HepG2 (cell line): ENCODE data around the gene OR1J1. TPM values are rescaled to one million over a fixed set of nuclear protein-coding genes. Genes with fewer than 3 reads are reported as not detected.

Experiments used
- CBX1 ChIP-seq: IDR thresholded peaks from one replicate; pipeline ENCODE4 v1.6.1; 2016; ENCODE audit warnings: antibody characterized with exemption, low read depth
- CEBPG ChIP-seq: IDR thresholded peaks from 2 replicates; pipeline ENCODE4 v1.6.1; 2016
- CHD2 ChIP-seq: IDR thresholded peaks from 2 replicates; pipeline ENCODE4 v1.6.1; 2011; ENCODE audit warnings: low read depth, low read length, improper control_type of control experiment
- DMAP1 ChIP-seq: IDR thresholded peaks from 2 replicates; pipeline ENCODE4 v1.6.1; 2016
- FOXC1 ChIP-seq: sonication (generic); formaldehyde crosslinking; IDR thresholded peaks from 2 replicates; pipeline ENCODE4 v1.8.0; 2022; ENCODE audit warnings: mild to moderate bottlenecking, missing genetic modification reagents, borderline replicate concordance
- GABPA ChIP-seq, 2 experiments: IDR thresholded peaks; 2 replicates each; pipeline ENCODE4 v1.6.1; 2011 to 2016; ENCODE audit warnings: low read depth in 2 of 2, low read length in 1 of 2, missing biosample characterization in 1 of 2, missing genetic modification characterization in 1 of 2
- GABPB1 ChIP-seq: IDR thresholded peaks from 2 replicates; pipeline ENCODE4 v1.6.1; 2016; ENCODE audit warnings: mild to moderate bottlenecking, missing genetic modification reagents, moderate library complexity, missing compliant biosample characterization
- GZF1 ChIP-seq: sonication (generic); formaldehyde crosslinking; IDR thresholded peaks from 2 replicates; pipeline ENCODE4 v1.5.1; 2020; ENCODE audit warnings: mild to moderate bottlenecking, missing genetic modification reagents
- HMGXB4 ChIP-seq, 2 experiments: sonication (generic) in 1 of 2; formaldehyde crosslinking in 1 of 2; IDR thresholded peaks; 2 replicates each; pipeline versions ENCODE4 v1.4.0 to v1.6.1; 2018 to 2020; ENCODE audit warnings: missing genetic modification reagents in 2 of 2, borderline replicate concordance in 1 of 2, low read depth in 1 of 2, mild to moderate bottlenecking in 1 of 2, missing biosample characterization in 1 of 2
- HNF1A ChIP-seq, 2 experiments: sonication (generic) in 1 of 2; formaldehyde crosslinking in 1 of 2; IDR thresholded peaks; 2 replicates each; pipeline versions ENCODE4 v1.4.0 to v1.6.1; 2016 to 2020; ENCODE audit warnings: borderline replicate concordance in 1 of 2, low read depth in 1 of 2, mild to moderate bottlenecking in 1 of 2, missing genetic modification reagents in 1 of 2
- KAT8 ChIP-seq: IDR thresholded peaks from 2 replicates; pipeline ENCODE4 v1.6.1; 2016; ENCODE audit warnings: missing genetic modification reagents, missing compliant biosample characterization
- MAFF ChIP-seq: IDR thresholded peaks from 2 replicates; pipeline ENCODE4 v1.6.1; 2011; ENCODE audit warnings: low read depth, low read length, improper control_type of control experiment
- MAFK ChIP-seq, 2 experiments: IDR thresholded peaks in 1 of 2; conservative IDR thresholded peaks in 1 of 2; 2 replicates each; pipeline ENCODE4 v1.6.1; 2011; ENCODE audit warnings: improper control_type of control experiment in 2 of 2, low read length in 2 of 2
- PHF8 ChIP-seq: sonication (generic); formaldehyde crosslinking; IDR thresholded peaks from 2 replicates; pipeline ENCODE4 v1.5.0; 2020; ENCODE audit warnings: missing genetic modification reagents
- POGZ ChIP-seq: sonication (generic); formaldehyde crosslinking; IDR thresholded peaks from 2 replicates; pipeline ENCODE4 v1.4.0; 2020; ENCODE audit warnings: mild to moderate bottlenecking, missing genetic modification reagents
- SP1 ChIP-seq, 2 experiments: fragments of 450-650 bp in 1 of 2; sonication (generic) in 1 of 2; formaldehyde crosslinking in 1 of 2; IDR thresholded peaks; 2 replicates each; pipeline versions ENCODE4 v1.4.0 to v1.6.1; 2016 to 2020; ENCODE audit warnings: missing genetic modification reagents in 1 of 2
- TAF15 ChIP-seq: fragments of 200-400 bp; formaldehyde crosslinking; IDR thresholded peaks from one replicate; pipeline ENCODE4 v1.6.1; 2018; ENCODE audit warnings: mild to moderate bottlenecking, low read depth, low read length; ENCODE audit not compliant: poor library complexity, severe bottlenecking
- ZNF230 ChIP-seq: sonication (generic); formaldehyde crosslinking; IDR thresholded peaks from 2 replicates; pipeline ENCODE4 v1.4.0; 2020; ENCODE audit warnings: mild to moderate bottlenecking, missing genetic modification reagents
- ZNF556 ChIP-seq: sonication (generic); formaldehyde crosslinking; IDR thresholded peaks from 2 replicates; pipeline ENCODE4 v1.4.0; 2020; ENCODE audit warnings: mild to moderate bottlenecking, missing genetic modification reagents, borderline replicate concordance
- ZNF569 ChIP-seq: sonication (generic); formaldehyde crosslinking; IDR thresholded peaks from 2 replicates; pipeline ENCODE4 v1.5.0; 2020; ENCODE audit warnings: mild to moderate bottlenecking, missing genetic modification reagents, moderate library complexity, borderline replicate concordance
- polyA plus RNA-seq, 8 experiments: library from polyadenylated mRNA; depleted of rRNA in 3 of 8; stranded (reverse) in 7 of 8; unstranded in 1 of 8; fragments of >200 nt; fragmentation: Illumina TruSeq in 4 of 8; extraction: Trizol in 4 of 8; gene quantifications; 2 replicates each; pipeline versions ENCODE4 v1.2.1 to v1.2.3, GENCODE V29; 2011 to 2016; ENCODE audit warnings: low read depth in 4 of 8, missing spikeins in 1 of 8, mixed read lengths in 1 of 8; ENCODE audit not compliant: insufficient read depth in 1 of 8
- total RNA-seq, 5 experiments: library from RNA; depleted of rRNA; stranded (reverse); fragments of >200 nt; fragmentation: Illumina TruSeq; extraction: Trizol; gene quantifications; 2 replicates each; pipeline ENCODE4 v1.2.3, GENCODE V29; 2016; ENCODE audit warnings: low read depth in 1 of 5
- TF ChIP-seq, protein P1 (sequence below): IDR thresholded peaks from 2 replicates; pipeline ENCODE4 v1.6.1; 2018; ENCODE audit warnings: missing genetic modification reagents

The OR1J1 gene
- total and polyA plus RNA-seq, 2 of the 13 experiments (the other 11 are each of a cell fraction or from before 2014, with no cell fraction given), result not detected

GRCh38 chr9:122463828-122464632, 13.7 kb downstream of the OR1J1 start (continued):
- TF ChIP-seq CHD2, result no peak
- no peak for TF ChIP-seq ZNF230 (CRISPR knock-in tag)
- no peak for TF ChIP-seq ZNF556
- TF ChIP-seq POGZ (CRISPR knock-in tag), result peak; percentile 94
- TF ChIP-seq SP1 (IDR thresholded peaks at IDR 0.05), result no peak
- TF ChIP-seq SP1 (CRISPR knock-in tag; IDR thresholded peaks at IDR 0.05), result 0 out of 2 replicates have a peak, but pooled peaks have one; percentile 17
- TF ChIP-seq HMGXB4 (CRISPR knock-in tag; IDR thresholded peaks at IDR 0.05; ENCODE audit: borderline replicate concordance in 1 of 2, low read depth in 1 of 2), result peak; percentile 71 to 90
- peak; percentile 57 for TF ChIP-seq GABPB1 (CRISPR knock-in tag)
- TF ChIP-seq GZF1 (CRISPR knock-in tag), result no peak
- no peak for TF ChIP-seq MAFF
- TF ChIP-seq PHF8 (CRISPR knock-in tag), result peak; percentile 39; the same call in 1 of the 2 replicates
- TF ChIP-seq KAT8 (CRISPR knock-in tag), result peak; percentile 64
- no peak for TF ChIP-seq HNF1A (IDR thresholded peaks at IDR 0.05; ENCODE audit: low read depth)
- 0 out of 2 replicates have a peak, but pooled peaks have one; percentile 16 for TF ChIP-seq HNF1A (CRISPR knock-in tag; IDR thresholded peaks at IDR 0.05; ENCODE audit: borderline replicate concordance)
- no peak for TF ChIP-seq TAF15
- TF ChIP-seq GABPA (IDR thresholded peaks at IDR 0.05; ENCODE audit: low read depth, low read length), result no peak
- TF ChIP-seq GABPA (CRISPR knock-in tag; IDR thresholded peaks at IDR 0.05; ENCODE audit: low read depth), result peak; percentile 45; the same call in 1 of the 2 replicates
- TF ChIP-seq CEBPG, result 0 out of 2 replicates have a peak, but pooled peaks have one; percentile 10
- no peak for TF ChIP-seq ZNF569 (CRISPR knock-in tag)
- TF ChIP-seq DMAP1 (CRISPR knock-in tag), result no peak
- TF ChIP-seq FOXC1 (CRISPR knock-in tag), result no peak
- TF ChIP-seq, protein P1, sequence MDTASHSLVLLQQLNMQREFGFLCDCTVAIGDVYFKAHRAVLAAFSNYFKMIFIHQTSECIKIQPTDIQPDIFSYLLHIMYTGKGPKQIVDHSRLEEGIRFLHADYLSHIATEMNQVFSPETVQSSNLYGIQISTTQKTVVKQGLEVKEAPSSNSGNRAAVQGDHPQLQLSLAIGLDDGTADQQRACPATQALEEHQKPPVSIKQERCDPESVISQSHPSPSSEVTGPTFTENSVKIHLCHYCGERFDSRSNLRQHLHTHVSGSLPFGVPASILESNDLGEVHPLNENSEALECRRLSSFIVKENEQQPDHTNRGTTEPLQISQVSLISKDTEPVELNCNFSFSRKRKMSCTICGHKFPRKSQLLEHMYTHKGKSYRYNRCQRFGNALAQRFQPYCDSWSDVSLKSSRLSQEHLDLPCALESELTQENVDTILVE, result 0 out of 2 replicates have a peak, but pooled peaks have one; percentile 40
- peak in 1 of 2 experiments; percentile 2; a peak in 1 of 4 replicates for TF ChIP-seq MAFK (conservative IDR thresholded peaks at IDR 0.05 in 1 of 2, IDR thresholded peaks at IDR 0.05 in 1 of 2; ENCODE audit: low read length in 2 of 2)
- no peak for TF ChIP-seq CBX1
